SJSA1 (cell line): ENCODE data around the gene YJEFN3. TPM values are rescaled to one million over a fixed set of nuclear protein-coding genes. Genes with fewer than 3 reads are reported as not detected.

Experiments used
- DNase-seq, 2 experiments: peaks; one replicate each; pipeline ENCODE4 v3.0.0-alpha.2; 2015 to 2020; ENCODE audit warnings: low spot score in 2 of 2, low read depth in 1 of 2
- H3K27ac ChIP-seq: fragments of 250-450 bp; sonication (Bioruptor Pico); 2 replicates; pipeline ENCODE4 v1.5.1; 2020; ENCODE audit warnings: mild to moderate bottlenecking, moderate library complexity
- H3K27me3 ChIP-seq: fragments of 250-450 bp; sonication (Bioruptor Pico); replicated peaks from 2 replicates; pipeline ENCODE4 v1.5.1; 2020; ENCODE audit warnings: mild to moderate bottlenecking, moderate library complexity
- H3K36me3 ChIP-seq: fragments of 250-450 bp; sonication (Bioruptor Pico); 2 replicates; pipeline ENCODE4 v1.5.1; 2020; ENCODE audit warnings: mild to moderate bottlenecking
- H3K4me1 ChIP-seq: fragments of 250-450 bp; sonication (Bioruptor Pico); replicated peaks from 2 replicates; pipeline ENCODE4 v1.6.1; 2021; ENCODE audit warnings: mild to moderate bottlenecking
- H3K4me3 ChIP-seq: fragments of 250-450 bp; sonication (Bioruptor Pico); 2 replicates; pipeline ENCODE4 v1.5.1; 2020; ENCODE audit warnings: mild to moderate bottlenecking
- H3K9me3 ChIP-seq: fragments of 250-450 bp; sonication (Bioruptor Pico); replicated peaks from 2 replicates; pipeline ENCODE4 v1.5.1; 2020; ENCODE audit warnings: mild to moderate bottlenecking
- total RNA-seq: library from RNA; depleted of rRNA; stranded (reverse); fragments of >200 nt; shearing (Covaris generic); gene quantifications from 2 replicates; pipeline ENCODE4 v1.2.3, GENCODE V29; 2014

Gene YJEFN3
- total RNA-seq, 1 experiment from 2014 or later: 1.8 TPM

GRCh38 chr19:19505669-19506326, 22.9 kb upstream of the YJEFN3 start:
- no peak overlapping the region for H3K4me3 ChIP-seq
- H3K9me3 ChIP-seq: no peaks in the 10 kb centered on the region
- H3K4me1 ChIP-seq: no peaks in the 10 kb centered on the region
- H3K27ac ChIP-seq: no peak overlapping the region
- peaks cover 61% of the 10 kb centered on the region for H3K36me3 ChIP-seq
- H3K27me3 ChIP-seq: no peaks in the 10 kb centered on the region
- DNase-seq: no peak

- H3K4me3 ChIP-seq: no peak overlapping the region
- H3K36me3 ChIP-seq: peaks cover 53% of the 10 kb centered on the region
- H3K4me1 ChIP-seq: no peaks in the 10 kb centered on the region
- no peaks in the 10 kb centered on the region for H3K9me3 ChIP-seq
- DNase-seq: no peak
- no peak overlapping the region for H3K27ac ChIP-seq
- H3K27me3 ChIP-seq: no peaks in the 10 kb centered on the region
Measured at GRCh38 chr19:19506592-19506991, 22.1 kb upstream of the YJEFN3 start.

GRCh38 chr19:19507354-19507753, 21.4 kb upstream of the YJEFN3 start:
- peaks cover 45% of the 10 kb centered on the region for H3K36me3 ChIP-seq
- H3K9me3 ChIP-seq: no peaks in the 10 kb centered on the region
- no peaks in the 10 kb centered on the region for H3K27me3 ChIP-seq
- H3K4me1 ChIP-seq: no peaks in the 10 kb centered on the region
- no peak overlapping the region for H3K27ac ChIP-seq
- DNase-seq: no peak
- H3K4me3 ChIP-seq: no peak overlapping the region

DNA sequence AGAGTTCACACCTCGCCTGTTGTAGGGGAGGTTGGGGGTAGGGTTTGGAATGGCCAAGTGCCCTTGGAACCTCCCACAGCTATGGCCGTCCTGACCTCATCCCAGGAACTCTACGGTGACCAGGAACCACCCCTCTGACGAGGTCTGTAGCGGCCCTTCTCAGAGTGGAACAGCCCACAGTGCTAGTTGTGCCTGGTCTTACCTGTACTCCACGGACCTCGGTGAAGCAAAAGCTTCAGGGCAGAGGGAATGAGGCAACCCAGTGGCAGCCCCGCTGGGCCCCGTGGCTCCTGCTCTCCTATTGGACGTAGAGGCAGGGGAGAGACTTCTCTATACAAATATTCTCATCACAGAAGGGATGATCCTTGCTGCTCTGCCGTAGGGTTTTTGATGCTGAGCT, 20.5 kb upstream of the YJEFN3 start:
- no peak overlapping the region for H3K27ac ChIP-seq
- no peaks in the 10 kb centered on the region for H3K4me1 ChIP-seq
- no peak overlapping the region for H3K4me3 ChIP-seq
- H3K9me3 ChIP-seq: no peaks in the 10 kb centered on the region
- peaks cover 37% of the 10 kb centered on the region for H3K36me3 ChIP-seq
- no peak for DNase-seq
- H3K27me3 ChIP-seq: no peaks in the 10 kb centered on the region

GRCh38 chr19:19510432-19510831, 18.3 kb upstream of the YJEFN3 start:
- no peaks in the 10 kb centered on the region for H3K27me3 ChIP-seq
- no peak overlapping the region for H3K27ac ChIP-seq
- H3K9me3 ChIP-seq: peaks cover 6% of the 10 kb centered on the region
- DNase-seq: no peak
- H3K36me3 ChIP-seq: peaks cover 16% of the 10 kb centered on the region
- H3K4me3 ChIP-seq: no peak overlapping the region
- H3K4me1 ChIP-seq: peaks cover 4% of the 10 kb centered on the region

DNA sequence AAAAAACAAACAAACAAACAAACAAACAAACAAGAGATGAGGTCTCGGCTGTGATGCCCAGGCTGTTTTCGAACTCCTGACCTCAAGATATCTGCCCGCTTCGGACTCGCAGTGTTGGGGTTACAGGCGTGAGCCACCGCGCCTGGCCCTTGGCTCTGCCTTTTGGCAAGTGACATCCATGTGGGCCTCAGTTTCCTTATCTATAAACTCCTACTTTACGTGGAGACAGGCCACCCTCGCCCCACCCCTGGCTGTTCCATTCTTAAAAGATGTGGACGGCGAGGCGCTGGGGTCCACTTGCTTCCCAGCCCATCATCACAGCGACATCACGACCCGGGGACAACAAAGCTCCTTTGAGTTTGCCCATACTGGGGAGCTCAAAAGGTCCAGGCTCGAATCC, 15.0 kb upstream of the YJEFN3 start:
- Histone ChIP-seq H3K27me3 (no peaks in the 10 kb centered on the region), H3K4me1 (peaks cover 7% of the 10 kb centered on the region), H3K9me3 (peaks cover 6% of the 10 kb centered on the region), H3K27ac (no peak overlapping the region), H3K4me3 (no peak overlapping the region), H3K36me3 (no peaks in the 10 kb centered on the region)
- DNase-seq: no peak

- no peak overlapping the region for H3K27ac ChIP-seq
- no peak overlapping the region for H3K4me3 ChIP-seq
Measured at GRCh38 chr19:19514215-19514657, 14.5 kb upstream of the YJEFN3 start.

DNA sequence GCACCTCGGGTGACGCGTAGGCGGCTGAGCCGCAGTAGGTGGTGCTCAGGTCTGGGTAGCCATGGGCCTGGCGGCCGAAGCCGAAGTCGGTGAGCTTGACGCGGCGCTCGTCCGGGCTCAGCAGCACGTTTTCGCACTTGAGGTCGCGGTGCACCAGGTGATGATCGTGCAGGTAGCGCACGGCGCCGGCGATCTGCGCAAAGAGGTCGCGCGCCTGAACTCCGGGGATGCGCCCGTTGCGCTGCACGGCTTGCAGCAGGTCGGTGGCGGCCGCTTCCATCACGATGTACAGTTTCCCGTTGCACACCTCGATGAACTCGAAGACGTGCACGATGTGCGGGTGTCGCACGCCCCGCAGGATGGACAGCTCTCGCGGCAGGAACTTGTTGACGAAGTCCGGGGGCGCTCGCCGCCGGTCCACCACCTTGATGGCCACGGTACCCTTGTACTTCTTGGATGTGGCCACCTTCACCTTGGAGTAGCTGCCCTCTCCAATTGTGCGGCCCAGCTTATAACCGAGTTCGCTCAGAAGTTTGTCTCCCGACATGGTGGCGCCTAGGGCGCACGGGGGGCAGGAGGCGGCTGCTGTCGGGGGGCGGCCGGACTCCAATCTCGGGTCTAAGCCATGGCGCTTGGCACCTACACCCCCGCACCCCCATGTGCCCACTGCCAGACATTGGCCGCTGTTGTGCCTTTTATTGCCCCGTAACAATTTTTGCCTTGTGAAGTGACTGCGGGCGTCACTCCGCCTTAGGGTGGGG, 13.7 kb upstream of the YJEFN3 start, which contains the start of gene TSSK6:
Gene TSSK6, minus strand, starts transcription at position 668 of the 761 bp plus-strand sequence. Its CDS starts 121 bp downstream, at position 547.
- Histone ChIP-seq H3K4me3 (peak within 1 kb of the TSS; percentile 54), H3K36me3 (peaks cover 9% of the 10 kb centered on the region), H3K4me1 (peaks cover 7% of the 10 kb centered on the region), H3K9me3 (peaks cover 6% of the 10 kb centered on the region), H3K27ac (peak within 1 kb of the TSS; percentile 63), H3K27me3 (no peaks in the 10 kb centered on the region)
- DNase-seq: no peak

More at GRCh38 chr19:19514215-19514657, 14.5 kb upstream of the YJEFN3 start:
- DNase-seq: no peak
- H3K36me3 ChIP-seq: peaks cover 3% of the 10 kb centered on the region
- peaks cover 7% of the 10 kb centered on the region for H3K4me1 ChIP-seq
- no peaks in the 10 kb centered on the region for H3K27me3 ChIP-seq
- peaks cover 6% of the 10 kb centered on the region for H3K9me3 ChIP-seq

- Histone ChIP-seq H3K9me3 (peaks cover 6% of the 10 kb centered on the region), H3K4me1 (peaks cover 7% of the 10 kb centered on the region), H3K27ac (peak within 1 kb of the TSS; percentile 63), H3K36me3 (peaks cover 15% of the 10 kb centered on the region), H3K4me3 (peak within 1 kb of the TSS; percentile 54), H3K27me3 (no peaks in the 10 kb centered on the region)
- DNase-seq: peak; percentile 92 to 93
Measured at GRCh38 chr19:19515642-19516519, 12.8 kb upstream of the YJEFN3 start, which contains the start of gene NDUFA13. NDUFA13 (plus strand) TSS chr19:19516225; CDS start chr19:19516239, 14 bp downstream.

DNA sequence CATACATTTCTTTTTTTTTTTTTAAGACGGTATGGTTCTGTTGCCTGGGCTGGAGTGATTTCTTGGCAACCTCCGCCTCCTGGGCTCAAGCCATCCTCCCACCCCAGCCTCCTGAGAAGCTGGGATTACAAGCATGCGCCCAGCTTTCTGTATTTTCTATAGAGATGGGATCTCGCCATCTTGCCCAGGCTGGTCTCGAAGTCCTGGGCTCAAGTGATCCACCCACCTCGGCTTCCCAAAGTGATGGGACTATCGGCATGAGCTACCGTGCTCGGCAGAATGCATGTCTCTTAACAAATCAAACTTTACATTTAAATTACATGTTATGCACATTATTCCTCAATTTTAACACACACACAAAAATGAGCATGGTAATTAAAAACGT, 11.5 kb upstream of the YJEFN3 start:
- Histone ChIP-seq H3K27ac (no peak overlapping the region), H3K27me3 (no peaks in the 10 kb centered on the region), H3K4me1 (peaks cover 7% of the 10 kb centered on the region), H3K9me3 (peaks cover 6% of the 10 kb centered on the region), H3K4me3 (no peak overlapping the region; the same call in 1 of the 2 replicates), H3K36me3 (peaks cover 18% of the 10 kb centered on the region)
- DNase-seq: no peak

GRCh38 chr19:19520989-19521388, 7.7 kb upstream of the YJEFN3 start:
- Histone ChIP-seq H3K4me3 (no peak overlapping the region), H3K4me1 (no peaks in the 10 kb centered on the region), H3K36me3 (peaks cover 31% of the 10 kb centered on the region), H3K9me3 (no peaks in the 10 kb centered on the region), H3K27me3 (no peaks in the 10 kb centered on the region), H3K27ac (no peak overlapping the region)
- no peak for DNase-seq

DNA sequence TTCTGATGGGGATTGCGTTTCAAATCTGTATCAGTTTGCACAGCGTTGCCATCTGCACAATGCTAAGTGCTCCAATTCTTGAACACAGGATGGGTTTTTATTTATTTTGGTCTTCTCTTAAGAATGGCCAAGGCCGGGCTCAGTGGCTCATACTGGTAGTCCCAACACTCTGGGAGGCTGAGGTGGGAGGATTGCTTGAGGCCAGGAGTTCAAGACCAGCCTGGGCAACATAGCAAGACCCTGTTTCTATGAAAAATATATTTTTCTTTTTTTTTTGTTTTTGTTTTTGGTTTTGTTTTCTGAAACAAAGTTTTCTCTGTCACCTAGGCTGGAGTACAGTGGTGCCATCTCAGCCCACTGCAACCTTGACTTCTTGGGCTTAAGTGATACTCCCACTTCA, 5.5 kb upstream of the YJEFN3 start:
- peaks cover 48% of the 10 kb centered on the region for H3K36me3 ChIP-seq
- DNase-seq: no peak
- H3K27me3 ChIP-seq: no peaks in the 10 kb centered on the region
- H3K27ac ChIP-seq: no peak overlapping the region
- no peak overlapping the region for H3K4me3 ChIP-seq
- no peaks in the 10 kb centered on the region for H3K9me3 ChIP-seq
- H3K4me1 ChIP-seq: no peaks in the 10 kb centered on the region

GRCh38 chr19:19524053-19524452, 4.7 kb upstream of the YJEFN3 start:
- H3K27ac ChIP-seq: no peak overlapping the region
- peaks cover 53% of the 10 kb centered on the region for H3K36me3 ChIP-seq
- H3K4me1 ChIP-seq: no peaks in the 10 kb centered on the region
- H3K27me3 ChIP-seq: no peaks in the 10 kb centered on the region
- no peaks in the 10 kb centered on the region for H3K9me3 ChIP-seq
- H3K4me3 ChIP-seq: no peak overlapping the region
- DNase-seq: no peak
